Esophagus muscularis mucosa (tissue), 4 donors: ENCODE measurements around the gene LENEP. TPM values are rescaled to one million over a fixed set of nuclear protein-coding genes. Genes with fewer than 3 reads are reported as not detected.

Source experiments
- DNase-seq: peaks from one replicate; pipeline ENCODE4 v3.0.0-alpha.2; 2017; ENCODE audit errors: extremely low spot score
- H3K27ac ChIP-seq, 4 donors: fragments of 200-600 bp; sonication (generic); replicated peaks in 1 of 4; 1 replicate in 3 of 4; 2 replicates in 1 of 4; pipeline ENCODE4 v1.5.1; 2016 to 2019; ENCODE audit warnings: mild to moderate bottlenecking in 1 of 4
- H3K27me3 ChIP-seq, 4 donors: fragments of 200-600 bp; sonication (generic); one replicate each; pipeline versions ENCODE4 v1.5.1 to v1.6.0; 2016 to 2019
- H3K36me3 ChIP-seq, 4 donors: fragments of 200-600 bp; sonication (generic); one replicate each; pipeline ENCODE4 v1.5.1; 2016 to 2019
- H3K4me1 ChIP-seq, 4 donors: fragments of 200-600 bp; sonication (generic); one replicate each; pipeline ENCODE4 v1.5.1; 2016 to 2019
- H3K4me3 ChIP-seq, 4 donors: fragments of 200-600 bp; sonication (generic); 1 replicate in 2 of 4; 2 replicates in 2 of 4; pipeline ENCODE4 v1.5.1; 2016 to 2019; ENCODE audit warnings: mild to moderate bottlenecking in 4 of 4, moderate library complexity in 1 of 4
- H3K9me3 ChIP-seq, 4 donors: fragments of 200-600 bp; sonication (generic); 1 replicate in 3 of 4; 2 replicates in 1 of 4; pipeline ENCODE4 v1.5.1; 2016 to 2019
- CTCF ChIP-seq, 3 experiments: fragments of 200-600 bp in 2 of 3; fragments of 450-650 bp in 1 of 3; sonication (generic) in 2 of 3; IDR thresholded peaks; one replicate each; pipeline ENCODE4 v1.5.1; 2017 to 2019; ENCODE audit warnings: antibody characterized with exemption in 3 of 3, mild to moderate bottlenecking in 2 of 3, moderate library complexity in 1 of 3
- EP300 ChIP-seq: sonication (generic); formaldehyde crosslinking; IDR thresholded peaks from one replicate; pipeline ENCODE4 v1.6.1; 2017; ENCODE audit warnings: antibody characterized with exemption
- POLR2A ChIP-seq: fragments of 450-650 bp; IDR thresholded peaks from one replicate; pipeline ENCODE4 v1.6.1; 2017; ENCODE audit warnings: antibody characterized with exemption, moderate library complexity, mild to moderate bottlenecking, low read depth
- POLR2AphosphoS5 ChIP-seq, 2 donors: sonication (generic); formaldehyde crosslinking; IDR thresholded peaks; one replicate each; pipeline ENCODE4 v1.6.1; 2017; ENCODE audit warnings: antibody characterized with exemption in 2 of 2
- WGBS: methylation state at CpG from one replicate; pipeline ENCODE4 v1.1.5; 2018; 5-methylcytosine and 5-hydroxymethylcytosine counted together
- intact Hi-C: fragments of 100-400 bp; cut with DNase I; formaldehyde crosslinking; loops from one replicate; pipeline ENCODE4 v1.15.1; 2023
- total RNA-seq, 4 donors: library from RNA; depleted of rRNA; stranded (reverse); fragments of >200 nt; gene quantifications; one replicate each; pipeline versions ENCODE4 v1.1.0 to v1.2.1, GENCODE V29; 2016

Gene LENEP
- total RNA-seq, 4 donors from 2014 or later: not detected

DNA sequence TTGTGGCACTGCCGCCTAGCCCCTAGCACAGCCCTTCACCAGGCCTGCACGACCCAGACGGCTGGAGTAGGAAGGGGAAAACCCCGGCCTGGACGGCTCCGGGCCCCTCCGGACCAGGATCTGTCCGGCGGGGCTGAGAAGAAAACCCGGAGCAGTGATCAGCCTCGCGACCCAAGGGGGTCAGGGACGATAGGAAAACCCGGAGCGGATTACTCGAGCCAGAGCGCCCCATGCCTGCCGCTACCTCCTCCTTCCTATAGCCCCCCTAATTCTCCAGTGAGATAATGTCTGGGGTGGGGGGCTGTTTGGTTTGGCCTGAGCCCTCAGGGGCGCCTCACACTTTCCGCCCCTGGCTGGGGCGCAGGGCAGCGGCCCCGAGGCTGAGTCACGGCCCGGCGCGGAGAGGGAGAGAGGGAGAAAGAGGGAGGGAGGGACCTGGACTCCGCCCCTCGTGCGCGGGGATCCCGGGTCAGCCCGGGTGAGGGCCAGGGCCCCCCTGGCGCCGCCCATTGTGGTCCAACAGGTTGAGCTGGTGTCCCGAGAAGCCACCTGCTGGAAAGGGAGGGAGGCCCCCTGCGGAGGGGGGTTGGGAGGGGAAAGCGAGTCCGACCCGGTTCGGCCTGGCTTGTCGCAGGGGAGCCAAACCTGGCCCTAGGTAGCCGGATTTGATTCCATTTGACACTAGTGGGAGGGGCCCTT is 7.5 kb downstream of the LENEP start:
- intact Hi-C loops: no loop called here
- Histone ChIP-seq H3K36me3 (no peaks in the 10 kb centered on the region), H3K9me3 (no peaks in the 10 kb centered on the region), H3K27ac (peak overlapping the region; percentile 97 to 99 (median 98)), H3K4me3 (peak overlapping the region; percentile 80 to 97 (median 92)), H3K27me3 (no peaks in the 10 kb centered on the region), H3K4me1 (peaks cover 34 to 53% (median 46%) of the 10 kb centered on the region in 4 donors)
- no peak for DNase-seq
- under 1% methylated on average over 24 of the region's 43 CpGs for WGBS
- TF ChIP-seq EP300 (no peak), POLR2AphosphoS5 (IDR thresholded peaks at IDR 0.05) (peak; percentile 80 to 89), CTCF (IDR thresholded peaks at IDR 0.05) (peak in 1 of 3 experiments; percentile 17), POLR2A (peak; percentile 93)

DNA sequence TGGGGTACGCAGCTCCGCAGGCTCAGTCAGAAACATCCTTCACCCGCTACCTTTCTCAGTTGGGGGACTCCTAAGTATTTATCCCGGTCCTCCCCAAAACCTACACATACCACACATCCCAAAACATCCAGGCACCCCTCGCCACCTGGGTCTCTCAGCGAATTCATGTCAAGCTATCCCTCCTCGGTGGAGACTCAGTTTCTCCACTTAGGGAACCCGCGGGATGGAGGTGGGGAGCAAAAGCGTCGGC is 8.0 kb downstream of the LENEP start:
- no peaks in the 10 kb centered on the region for H3K36me3 ChIP-seq
- intact Hi-C loops: no loop called here
- peaks cover 39 to 57% (median 50%) of the 10 kb centered on the region in 4 donors for H3K4me1 ChIP-seq
- peak overlapping the region; percentile 80 to 97 (median 92) for H3K4me3 ChIP-seq
- WGBS: 0% methylated on average over 4 of the region's 11 CpGs
- no peaks in the 10 kb centered on the region for H3K9me3 ChIP-seq
- no peak for DNase-seq
- H3K27me3 ChIP-seq: no peaks in the 10 kb centered on the region
- peak overlapping the region; percentile 97 to 99 (median 98) for H3K27ac ChIP-seq
- no peak for TF ChIP-seq POLR2AphosphoS5 (IDR thresholded peaks at IDR 0.05)
- TF ChIP-seq EP300: no peak
- TF ChIP-seq POLR2A: no peak
- no peak for TF ChIP-seq CTCF (IDR thresholded peaks at IDR 0.05)

DNA sequence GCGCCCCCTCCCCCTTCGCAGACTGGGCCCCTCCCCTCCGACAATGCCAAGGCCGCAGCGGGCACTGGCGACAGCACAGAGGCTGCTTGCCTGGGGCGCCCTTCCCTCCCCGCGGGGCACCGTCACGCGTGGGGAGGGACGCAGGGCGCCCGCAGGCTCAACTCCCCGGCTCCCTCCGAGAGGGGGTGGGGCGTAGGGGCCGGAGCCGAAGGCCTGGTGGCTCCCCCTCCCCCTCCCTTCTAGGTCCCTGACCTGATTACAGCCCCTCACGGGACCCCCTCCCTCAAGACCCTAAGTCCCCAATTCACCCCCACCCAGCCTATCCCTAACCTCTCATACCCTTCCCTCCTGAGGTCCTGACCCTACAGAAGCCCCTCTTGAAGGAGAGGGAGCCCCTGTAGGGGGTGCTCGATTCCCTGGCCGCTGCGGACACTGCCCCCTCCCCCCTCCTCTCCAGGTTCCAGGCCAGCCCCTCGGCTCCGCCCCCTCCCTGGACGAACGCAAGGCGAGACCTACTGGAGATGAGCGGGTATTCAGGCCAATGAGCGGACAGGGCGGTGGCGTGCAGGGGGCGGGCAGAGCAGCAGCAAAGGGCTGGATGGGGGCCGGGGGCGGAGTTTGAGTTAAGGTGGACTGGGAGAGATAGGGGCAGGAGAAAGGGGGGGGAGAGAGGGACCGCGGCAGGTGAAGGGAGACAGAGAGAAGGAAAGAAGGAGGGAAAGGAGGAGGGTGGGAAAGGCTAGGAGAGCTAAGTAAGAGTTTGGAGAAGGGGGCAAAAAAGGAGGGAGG is 8.5 kb downstream of the LENEP start:
- peak; percentile 100 for DNase-seq
- no peaks in the 10 kb centered on the region for H3K36me3 ChIP-seq
- intact Hi-C loops: no loop called here
- H3K27me3 ChIP-seq: no peaks in the 10 kb centered on the region
- peaks cover 44 to 62% (median 55%) of the 10 kb centered on the region in 4 donors for H3K4me1 ChIP-seq
- H3K9me3 ChIP-seq: no peaks in the 10 kb centered on the region
- peak overlapping the region; percentile 97 to 99 (median 98) for H3K27ac ChIP-seq
- TF ChIP-seq CTCF (IDR thresholded peaks at IDR 0.05): peak; percentile 40 to 42 (median 40)
- peak; percentile 84 for TF ChIP-seq POLR2A
- peak; percentile 84 to 95 for TF ChIP-seq POLR2AphosphoS5 (IDR thresholded peaks at IDR 0.05)
- no peak for TF ChIP-seq EP300
- WGBS: 0% methylated on average over 11 of the region's 38 CpGs
- H3K4me3 ChIP-seq: peak overlapping the region; percentile 80 to 97 (median 92)

- H3K36me3 ChIP-seq: no peaks in the 10 kb centered on the region
- H3K9me3 ChIP-seq: no peaks in the 10 kb centered on the region
- peak within 1 kb of the TSS; percentile 80 to 97 (median 92) for H3K4me3 ChIP-seq
- intact Hi-C loops: no loop called here
- no peak for DNase-seq
- peak within 1 kb of the TSS; percentile 97 to 99 (median 98) for H3K27ac ChIP-seq
- H3K27me3 ChIP-seq: no peaks in the 10 kb centered on the region
- TF ChIP-seq CTCF (IDR thresholded peaks at IDR 0.05) (no peak), EP300 (no peak), POLR2A (no peak), POLR2AphosphoS5 (IDR thresholded peaks at IDR 0.05) (no peak)
- 0% methylated on average over 26 of the region's 35 CpGs for WGBS
- H3K4me1 ChIP-seq: peaks cover 51 to 70% (median 63%) of the 10 kb centered on the region in 4 donors
Measured at GRCh38 chr1:155002464-155003226, 9.3 kb downstream of the LENEP start, which contains the start of gene ZBTB7B. TSS of gene ZBTB7B (plus strand) at chr1:155002802. CDS start at chr1:155014661, 11,859 bp downstream.
